AG20443 (cell line): ENCODE measurements around the gene SLC39A11.
A peak's percentile ranks its signal among the peaks of the same experiment; 100 is the strongest.

Experiments used
- DNase-seq: peaks from one replicate; pipeline ENCODE4 v3.0.0; 2012; ENCODE audit warnings: low spot score, mixed read lengths

The SLC39A11 gene

GRCh38 chr17:72976971-72977770 is 115.3 kb downstream of the SLC39A11 start:
- DNase-seq, result peak; percentile 91

GRCh38 chr17:72975509-72975908 is 117.0 kb downstream of the SLC39A11 start:
- DNase-seq, result no peak

GRCh38 chr17:72974605-72975232 is 117.8 kb downstream of the SLC39A11 start:
- DNase-seq, result no peak

GRCh38 chr17:72972263-72972951 is 120.1 kb downstream of the SLC39A11 start:
- no peak for DNase-seq

GRCh38 chr17:72971226-72971880 is 121.1 kb downstream of the SLC39A11 start:
- DNase-seq, result no peak

GRCh38 chr17:72970797-72971196 is 121.7 kb downstream of the SLC39A11 start:
- no peak for DNase-seq

GRCh38 chr17:72970246-72970645 is 122.2 kb downstream of the SLC39A11 start:
- no peak for DNase-seq

- no peak for DNase-seq
These were observed 123.1 kb downstream of the SLC39A11 start for GRCh38 chr17:72969293-72969906.

GRCh38 chr17:72968798-72969197 is 123.7 kb downstream of the SLC39A11 start:
- no peak for DNase-seq

- no peak for DNase-seq
These were observed 124.4 kb downstream of the SLC39A11 start for GRCh38 chr17:72967977-72968585.

GRCh38 chr17:72967277-72967970 is 125.1 kb downstream of the SLC39A11 start:
- DNase-seq, result no peak

GRCh38 chr17:72962106-72962505 is 130.4 kb downstream of the SLC39A11 start:
- DNase-seq, result no peak

GRCh38 chr17:72955391-72956140 is 136.9 kb downstream of the SLC39A11 start:
- no peak for DNase-seq

GRCh38 chr17:72954579-72954978 is 137.9 kb downstream of the SLC39A11 start:
- DNase-seq, result no peak

- DNase-seq, result no peak
These were observed 138.9 kb downstream of the SLC39A11 start for GRCh38 chr17:72953621-72954020.

- no peak for DNase-seq
These were observed 139.7 kb downstream of the SLC39A11 start for GRCh38 chr17:72952641-72953315.

- no peak for DNase-seq
These were observed 140.3 kb downstream of the SLC39A11 start for GRCh38 chr17:72952220-72952619.

- no peak for DNase-seq
These were observed 142.1 kb downstream of the SLC39A11 start for GRCh38 chr17:72950242-72950931.

- no peak for DNase-seq
These were observed 144.4 kb downstream of the SLC39A11 start for GRCh38 chr17:72948115-72948514.
